Upper lobe of left lung (tissue), 4 donors: Measurements from ENCODE around the gene AOC2.
A peak's percentile ranks its signal among the peaks of the same experiment; 100 is the strongest.

ENCODE experiments used
- CTCF ChIP-seq, 6 experiments: fragments of 450-650 bp in 4 of 6; fragments of 200-600 bp in 2 of 6; sonication (generic) in 2 of 6; IDR thresholded peaks; one replicate each; pipeline ENCODE4 v1.5.1; 2016 to 2019; ENCODE audit warnings: antibody characterized with exemption in 6 of 6
- POLR2A ChIP-seq, 4 donors: fragments of 450-650 bp; IDR thresholded peaks; one replicate each; pipeline ENCODE4 v1.5.1; 2016 to 2017; ENCODE audit warnings: antibody characterized with exemption in 4 of 4, mild to moderate bottlenecking in 2 of 4

DNA sequence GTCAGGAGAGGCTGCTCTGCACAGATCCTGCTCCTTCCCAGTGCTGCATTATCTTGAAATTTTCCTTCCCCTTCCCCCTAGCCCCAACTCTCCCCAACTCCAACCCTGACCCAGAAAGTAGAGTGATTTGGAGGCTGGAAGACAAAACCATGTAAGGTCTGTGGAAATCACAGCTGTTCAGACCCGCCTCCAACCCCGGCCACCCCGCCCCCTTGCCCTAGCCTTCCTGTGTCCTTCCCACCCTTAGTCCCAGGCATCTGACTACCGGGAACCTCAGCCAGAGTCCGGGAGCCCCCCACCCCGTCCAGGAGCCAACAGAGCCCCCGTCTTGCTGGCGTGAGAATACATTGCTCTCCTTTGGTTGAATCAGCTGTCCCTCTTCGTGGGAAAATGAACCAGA lies 6.6 kb downstream of the AOC2 start, which contains the start of gene AOC3:
- TF ChIP-seq CTCF (IDR thresholded peaks at IDR 0.05) (no peak), POLR2A (IDR thresholded peaks at IDR 0.05) (peak in 1 of 4 donors; percentile 45)
